Mesenchymal stem cell (in vitro differentiated cells and primary cell): ENCODE data around the gene NABP1.
A peak's percentile ranks its signal among the peaks of the same experiment; 100 is the strongest.

ENCODE experiments used
- DNase-seq: peaks from one replicate; pipeline ENCODE4 v3.0.0-alpha.2; 2013
- H2AFZ ChIP-seq: one replicate; pipeline ENCODE4 v1.6.1; 2013; ENCODE audit warnings: low read depth, mild to moderate bottlenecking, control low read depth, inconsistent platforms, low read length, moderate library complexity
- H2AK5ac ChIP-seq: 2 replicates; pipeline ENCODE4 v1.6.1; 2013; ENCODE audit warnings: low read length, moderate library complexity, mild to moderate bottlenecking, inconsistent platforms; ENCODE audit not compliant: severe bottlenecking
- H2BK120ac ChIP-seq: one replicate; pipeline ENCODE4 v1.6.1; 2013; ENCODE audit warnings: low read depth, mild to moderate bottlenecking, inconsistent platforms, low read length, moderate library complexity
- H2BK12ac ChIP-seq, 2 experiments: one replicate each; pipeline ENCODE4 v1.6.1; 2013; ENCODE audit warnings: inconsistent platforms in 2 of 2, low read length in 2 of 2, mild to moderate bottlenecking in 2 of 2, moderate library complexity in 2 of 2, control low read depth in 1 of 2
- H2BK15ac ChIP-seq: one replicate; pipeline ENCODE4 v1.6.1; 2013; ENCODE audit warnings: mild to moderate bottlenecking, low read depth, inconsistent platforms; ENCODE audit not compliant: poor library complexity, severe bottlenecking
- H2BK5ac ChIP-seq: 2 replicates; pipeline ENCODE4 v1.6.1; 2013; ENCODE audit warnings: low read depth, mild to moderate bottlenecking, low read length, control low read depth, inconsistent platforms; ENCODE audit not compliant: poor library complexity, severe bottlenecking
- H3K14ac ChIP-seq, 2 experiments: one replicate each; pipeline ENCODE4 v1.6.1; 2013; ENCODE audit warnings: inconsistent platforms in 2 of 2, low read length in 2 of 2, control low read depth in 1 of 2, mild to moderate bottlenecking in 1 of 2, moderate library complexity in 1 of 2
- H3K18ac ChIP-seq, 2 experiments: one replicate each; pipeline ENCODE4 v1.6.1; 2013; ENCODE audit warnings: inconsistent platforms in 2 of 2, low read length in 2 of 2, control low read depth in 1 of 2, low read depth in 1 of 2, mild to moderate bottlenecking in 1 of 2
- H3K23ac ChIP-seq, 2 experiments: one replicate each; pipeline ENCODE4 v1.6.1; 2013; ENCODE audit warnings: inconsistent platforms in 2 of 2, low read length in 2 of 2, mild to moderate bottlenecking in 2 of 2, moderate library complexity in 2 of 2, control low read depth in 1 of 2
- H3K27ac ChIP-seq: 2 replicates; pipeline ENCODE4 v1.5.1; 2013; ENCODE audit warnings: mild to moderate bottlenecking, moderate library complexity, low read length, control low read depth, inconsistent platforms; ENCODE audit not compliant: poor library complexity, severe bottlenecking
- H3K27me3 ChIP-seq, 2 experiments: 2 replicates each; pipeline versions ENCODE4 v1.6.1 to v1.7.0; 2013; ENCODE audit warnings: low read length in 2 of 2, mild to moderate bottlenecking in 2 of 2, moderate library complexity in 2 of 2, control low read depth in 1 of 2, inconsistent platforms in 1 of 2; ENCODE audit not compliant: control insufficient read depth in 1 of 2, insufficient read depth in 1 of 2
- H3K36me3 ChIP-seq, 2 experiments: 2 replicates each; pipeline versions ENCODE4 v1.6.1 to v1.7.0; 2013; ENCODE audit warnings: low read length in 2 of 2, control low read depth in 1 of 2, inconsistent platforms in 1 of 2, low read depth in 1 of 2, mild to moderate bottlenecking in 1 of 2; ENCODE audit not compliant: insufficient read depth in 2 of 2, control insufficient read depth in 1 of 2
- H3K4ac ChIP-seq, 2 experiments: one replicate each; pipeline ENCODE4 v1.6.1; 2013; ENCODE audit warnings: inconsistent platforms in 2 of 2, low read length in 2 of 2, mild to moderate bottlenecking in 2 of 2, moderate library complexity in 2 of 2, control low read depth in 1 of 2, low read depth in 1 of 2
- H3K4me1 ChIP-seq: 2 replicates; pipeline ENCODE4 v1.6.1; 2013; ENCODE audit warnings: low read depth, low read length, control low read depth; ENCODE audit not compliant: control insufficient read depth, insufficient read depth
- H3K4me2 ChIP-seq: 2 replicates; pipeline ENCODE4 v1.6.1; 2013; ENCODE audit warnings: low read length, mild to moderate bottlenecking, inconsistent platforms; ENCODE audit not compliant: poor library complexity, severe bottlenecking
- H3K4me3 ChIP-seq, 2 experiments: 2 replicates each; pipeline versions ENCODE4 v1.5.1 to v1.7.0; 2013; ENCODE audit warnings: low read length in 2 of 2, mild to moderate bottlenecking in 2 of 2, control low read depth in 1 of 2, low read depth in 1 of 2; ENCODE audit not compliant: insufficient read depth in 1 of 2
- H3K79me1 ChIP-seq: replicated peaks from 2 replicates; pipeline ENCODE4 v1.6.1; 2013; ENCODE audit warnings: mild to moderate bottlenecking, control low read depth, low read length, inconsistent platforms; ENCODE audit not compliant: poor library complexity, severe bottlenecking
- H3K9ac ChIP-seq: 2 replicates; pipeline ENCODE4 v1.7.0; 2013; ENCODE audit warnings: mild to moderate bottlenecking, low read length, moderate library complexity
- H3K9me3 ChIP-seq: 2 replicates; pipeline ENCODE4 v1.7.0; 2013; ENCODE audit warnings: mild to moderate bottlenecking, low read length; ENCODE audit not compliant: control insufficient read depth
- H4K8ac ChIP-seq: one replicate; pipeline ENCODE4 v1.6.1; 2013; ENCODE audit warnings: inconsistent platforms, mild to moderate bottlenecking, low read length, moderate library complexity
- H4K91ac ChIP-seq: one replicate; pipeline ENCODE4 v1.6.1; 2013; ENCODE audit warnings: mild to moderate bottlenecking, low read length, inconsistent platforms
- WGBS: methylation state at CpG from one replicate; pipeline ENCODE4 v1.1.7; 2013; ENCODE audit warnings: mixed read lengths; 5-methylcytosine and 5-hydroxymethylcytosine counted together

NABP1 gene

GRCh38 chr2:191693166-191693565 lies 15.2 kb downstream of the NABP1 start:
- no peak overlapping the region for H4K91ac ChIP-seq
- no peak overlapping the region for H3K27ac ChIP-seq
- no peak overlapping the region for H3K14ac ChIP-seq
- H3K4me2 ChIP-seq = no peak overlapping the region
- H3K4me3 ChIP-seq = no peak overlapping the region
- no peak overlapping the region for H3K4ac ChIP-seq
- H2BK5ac ChIP-seq = no peak overlapping the region
- H3K27me3 ChIP-seq = no peaks in the 10 kb centered on the region
- no peak overlapping the region for H2BK120ac ChIP-seq
- DNase-seq = no peak
- peaks cover 0 to 27% of the 10 kb centered on the region in 2 experiments for H3K36me3 ChIP-seq
- H3K9ac ChIP-seq = peak overlapping the region; percentile 34
- no peak overlapping the region for H3K18ac ChIP-seq
- WGBS = 96% methylated on average over 2 of the region's 2 CpGs
- H2AFZ ChIP-seq = no peak overlapping the region
- peaks cover 4% of the 10 kb centered on the region for H3K9me3 ChIP-seq
- no peak overlapping the region for H4K8ac ChIP-seq
- H2AK5ac ChIP-seq = peak overlapping the region; percentile 64
- H2BK15ac ChIP-seq = no peak overlapping the region
- H3K79me1 ChIP-seq = no peaks in the 10 kb centered on the region
- no peak overlapping the region for H2BK12ac ChIP-seq
- H3K4me1 ChIP-seq = peaks cover 5% of the 10 kb centered on the region
- no peak overlapping the region for H3K23ac ChIP-seq

GRCh38 chr2:191693778-191694177 lies 15.8 kb downstream of the NABP1 start:
- H3K27ac ChIP-seq = no peak overlapping the region
- no peak overlapping the region for H2AFZ ChIP-seq
- H2BK15ac ChIP-seq = no peak overlapping the region
- peaks cover 4% of the 10 kb centered on the region for H3K9me3 ChIP-seq
- H3K36me3 ChIP-seq = peaks cover 0 to 20% of the 10 kb centered on the region in 2 experiments
- no peak for DNase-seq
- H4K8ac ChIP-seq = no peak overlapping the region
- H3K4me1 ChIP-seq = peaks cover 5% of the 10 kb centered on the region
- H3K79me1 ChIP-seq = no peaks in the 10 kb centered on the region
- no peak overlapping the region for H4K91ac ChIP-seq
- no peak overlapping the region for H3K4me3 ChIP-seq
- no peak overlapping the region for H3K23ac ChIP-seq
- no peak overlapping the region for H3K18ac ChIP-seq
- WGBS = 100% methylated on average over 1 of the region's 1 CpG
- no peak overlapping the region for H3K4me2 ChIP-seq
- H3K27me3 ChIP-seq = no peaks in the 10 kb centered on the region
- H2BK120ac ChIP-seq = no peak overlapping the region
- H2BK5ac ChIP-seq = no peak overlapping the region
- peak overlapping the region; percentile 31 for H2AK5ac ChIP-seq
- H3K9ac ChIP-seq = no peak overlapping the region
- no peak overlapping the region for H3K14ac ChIP-seq
- H2BK12ac ChIP-seq = no peak overlapping the region
- no peak overlapping the region for H3K4ac ChIP-seq

GRCh38 chr2:191696001-191696400 lies 18.1 kb downstream of the NABP1 start:
- no peak overlapping the region for H3K23ac ChIP-seq
- peak overlapping the region; percentile 16 for H3K9ac ChIP-seq
- H2BK120ac ChIP-seq = no peak overlapping the region
- H3K4me2 ChIP-seq = no peak overlapping the region
- peaks cover 5% of the 10 kb centered on the region for H3K4me1 ChIP-seq
- no peak overlapping the region for H2AK5ac ChIP-seq
- H3K9me3 ChIP-seq = peaks cover 4% of the 10 kb centered on the region
- no peak overlapping the region for H2BK5ac ChIP-seq
- no peaks in the 10 kb centered on the region for H3K27me3 ChIP-seq
- no peak overlapping the region for H4K8ac ChIP-seq
- H3K4ac ChIP-seq = no peak overlapping the region
- H3K14ac ChIP-seq = no peak overlapping the region
- peak overlapping the region in 1 of 2 experiments; percentile 14 for H3K18ac ChIP-seq
- H3K4me3 ChIP-seq = peak overlapping the region in 1 of 2 experiments; percentile 2
- no peak overlapping the region for H2AFZ ChIP-seq
- peak; percentile 91 for DNase-seq
- no peak overlapping the region for H2BK15ac ChIP-seq
- no peaks in the 10 kb centered on the region for H3K79me1 ChIP-seq
- peak overlapping the region in 1 of 2 experiments; percentile 40 for H2BK12ac ChIP-seq
- H4K91ac ChIP-seq = no peak overlapping the region
- peaks cover 0 to 26% of the 10 kb centered on the region in 2 experiments for H3K36me3 ChIP-seq
- H3K27ac ChIP-seq = peak overlapping the region; percentile 68

GRCh38 chr2:191696966-191697365 lies 19.0 kb downstream of the NABP1 start:
- Histone ChIP-seq H3K14ac (no peak overlapping the region), H2AFZ (no peak overlapping the region), H3K4me2 (no peak overlapping the region), H2BK15ac (no peak overlapping the region), H2BK120ac (no peak overlapping the region), H3K4me1 (peaks cover 3% of the 10 kb centered on the region), H3K4ac (no peak overlapping the region), H3K79me1 (no peaks in the 10 kb centered on the region), H3K23ac (no peak overlapping the region), H2BK5ac (no peak overlapping the region), H4K8ac (no peak overlapping the region), H2AK5ac (no peak overlapping the region), H2BK12ac (no peak overlapping the region), H3K36me3 (peaks cover 0 to 29% of the 10 kb centered on the region in 2 experiments), H3K9me3 (peaks cover 8% of the 10 kb centered on the region), H3K9ac (no peak overlapping the region), H4K91ac (no peak overlapping the region), H3K4me3 (no peak overlapping the region), H3K27ac (peak overlapping the region; percentile 33), H3K27me3 (no peaks in the 10 kb centered on the region), H3K18ac (no peak overlapping the region)
- no peak for DNase-seq
